Neural cell (in vitro differentiated cells): Measurements from ENCODE around the gene MBD2. TPM values are rescaled to one million over a fixed set of nuclear protein-coding genes. Genes with fewer than 3 reads are reported as not detected.

Experiments
- H2AFZ ChIP-seq: fragments of 200-600, 300-800 bp; sonication (generic), shearing (Covaris generic); 2 replicates; pipeline ENCODE4 v1.6.0; 2014; ENCODE audit warnings: low read depth, mild to moderate bottlenecking, antibody characterized with exemption, low read length, moderate library complexity
- H3F3A ChIP-seq: fragments of 200-600 bp; shearing (Covaris generic); 2 replicates; pipeline ENCODE4 v1.6.1; 2016; ENCODE audit warnings: mild to moderate bottlenecking, moderate library complexity, mixed read lengths, antibody characterized with exemption, low read length; ENCODE audit not compliant: insufficient read depth, poor library complexity, severe bottlenecking
- H3K27ac ChIP-seq: fragments of 200-600, 300-800 bp; sonication (generic), shearing (Covaris generic); 2 replicates; pipeline ENCODE4 v1.5.1; 2014; ENCODE audit warnings: mild to moderate bottlenecking, low read length, moderate library complexity
- H3K27me3 ChIP-seq: fragments of 300-800, 200-600 bp; sonication (generic), shearing (Covaris generic); 2 replicates; pipeline ENCODE4 v1.6.0; 2014; ENCODE audit warnings: mild to moderate bottlenecking, low read depth, low read length, moderate library complexity; ENCODE audit not compliant: insufficient read depth
- H3K36me3 ChIP-seq: fragments of 300-800, 200-600 bp; sonication (generic), shearing (Covaris generic); 2 replicates; pipeline ENCODE4 v1.5.1; 2014; ENCODE audit warnings: mild to moderate bottlenecking, antibody characterized with exemption, low read length, moderate library complexity; ENCODE audit not compliant: insufficient read depth
- H3K4me2 ChIP-seq: fragments of 300-800, 200-600 bp; sonication (generic), shearing (Covaris generic); 2 replicates; pipeline ENCODE4 v1.6.0; 2014; ENCODE audit warnings: mild to moderate bottlenecking, low read length
- H3K4me3 ChIP-seq: fragments of 300-800, 200-600 bp; sonication (generic), shearing (Covaris generic); 2 replicates; pipeline ENCODE4 v1.5.1; 2014; ENCODE audit warnings: mild to moderate bottlenecking, low read length, moderate library complexity
- H3K79me2 ChIP-seq: fragments of 200-600 bp; shearing (Covaris generic); replicated peaks from 2 replicates; pipeline ENCODE4 v1.6.0; 2014; ENCODE audit warnings: mild to moderate bottlenecking, low read length, moderate library complexity; ENCODE audit not compliant: insufficient read depth
- H3K9ac ChIP-seq: fragments of 300-800, 200-600 bp; sonication (generic), shearing (Covaris generic); 2 replicates; pipeline ENCODE4 v1.6.1; 2016; ENCODE audit warnings: mild to moderate bottlenecking, low read length, mixed read lengths
- H3K9me2 ChIP-seq: fragments of 200-600 bp; shearing (Covaris generic); 2 replicates; pipeline ENCODE4 v1.6.1; 2016; ENCODE audit warnings: mild to moderate bottlenecking, low read length, mixed read lengths; ENCODE audit not compliant: insufficient read depth
- H3K9me3 ChIP-seq: fragments of 200-600, 300-800 bp; sonication (generic), shearing (Covaris generic); 2 replicates; pipeline ENCODE4 v1.6.1; 2016; ENCODE audit warnings: mild to moderate bottlenecking, mixed run types, low read length, moderate library complexity, mixed read lengths
- H4K20me1 ChIP-seq: fragments of 200-600 bp; shearing (Covaris generic); 2 replicates; pipeline ENCODE4 v1.6.1; 2016; ENCODE audit warnings: mild to moderate bottlenecking, mixed run types; ENCODE audit not compliant: insufficient read depth
- EP300 ChIP-seq: fragments of 450-650 bp; conservative IDR thresholded peaks from 2 replicates; pipeline ENCODE4 v1.6.1; 2014; ENCODE audit warnings: antibody characterized with exemption, mild to moderate bottlenecking, moderate library complexity; ENCODE audit not compliant: poor library complexity, severe bottlenecking
- EZH2 ChIP-seq: fragments of 200-600, 300-800 bp; shearing (Covaris generic), sonication (generic); IDR thresholded peaks from 2 replicates; pipeline ENCODE4 v1.6.1; 2014; ENCODE audit warnings: antibody characterized with exemption, low read length, borderline replicate concordance, mild to moderate bottlenecking; ENCODE audit not compliant: insufficient read depth, poor library complexity, severe bottlenecking
- MXI1 ChIP-seq: fragments of 450-650 bp; conservative IDR thresholded peaks from 2 replicates; pipeline ENCODE4 v1.6.1; 2014; ENCODE audit warnings: antibody characterized with exemption, mild to moderate bottlenecking; ENCODE audit not compliant: poor library complexity, severe bottlenecking
- POLR2AphosphoS5 ChIP-seq: IDR thresholded peaks from 2 replicates; pipeline ENCODE4 v1.6.1; 2012
- RAD21 ChIP-seq: fragments of 450-650 bp; conservative IDR thresholded peaks from 2 replicates; pipeline ENCODE4 v1.6.1; 2014; ENCODE audit warnings: antibody characterized with exemption, mild to moderate bottlenecking, moderate library complexity
- REST ChIP-seq: IDR thresholded peaks from 2 replicates; pipeline ENCODE4 v1.6.1; 2012; ENCODE audit warnings: borderline replicate concordance
- SMC3 ChIP-seq: fragments of 450-650 bp; conservative IDR thresholded peaks from 2 replicates; pipeline ENCODE4 v1.6.1; 2014; ENCODE audit warnings: antibody characterized with exemption, mild to moderate bottlenecking, moderate library complexity; ENCODE audit not compliant: poor library complexity
- TAF1 ChIP-seq: IDR thresholded peaks from 2 replicates; pipeline ENCODE4 v1.6.1; 2012; ENCODE audit warnings: low read depth
- polyA plus RNA-seq: library from polyadenylated mRNA; depleted of rRNA; stranded (reverse); fragments of >200 nt; gene quantifications from 2 replicates; pipeline ENCODE4 v1.2.3, GENCODE V29; 2014
- TF ChIP-seq, protein P1 (sequence below): fragments of 450-650 bp; IDR thresholded peaks from 2 replicates; pipeline ENCODE4 v1.5.1; 2014; ENCODE audit warnings: antibody characterized with exemption, mild to moderate bottlenecking, moderate library complexity; ENCODE audit not compliant: poor library complexity, severe bottlenecking

MBD2 gene
- polyA plus RNA-seq, 1 donor from 2014 or later: 16.4 TPM

GRCh38 chr18:54151376-54151775, 73.1 kb downstream of the MBD2 start:
- no peaks in the 10 kb centered on the region for H3K27me3 ChIP-seq
- no peak overlapping the region for H2AFZ ChIP-seq
- TF ChIP-seq MXI1 (no peak), EZH2 (no peak), RAD21 (no peak), TAF1 (no peak), EP300 (no peak), POLR2AphosphoS5 (no peak), REST (no peak), SMC3 (no peak)
- TF ChIP-seq, protein P1, sequence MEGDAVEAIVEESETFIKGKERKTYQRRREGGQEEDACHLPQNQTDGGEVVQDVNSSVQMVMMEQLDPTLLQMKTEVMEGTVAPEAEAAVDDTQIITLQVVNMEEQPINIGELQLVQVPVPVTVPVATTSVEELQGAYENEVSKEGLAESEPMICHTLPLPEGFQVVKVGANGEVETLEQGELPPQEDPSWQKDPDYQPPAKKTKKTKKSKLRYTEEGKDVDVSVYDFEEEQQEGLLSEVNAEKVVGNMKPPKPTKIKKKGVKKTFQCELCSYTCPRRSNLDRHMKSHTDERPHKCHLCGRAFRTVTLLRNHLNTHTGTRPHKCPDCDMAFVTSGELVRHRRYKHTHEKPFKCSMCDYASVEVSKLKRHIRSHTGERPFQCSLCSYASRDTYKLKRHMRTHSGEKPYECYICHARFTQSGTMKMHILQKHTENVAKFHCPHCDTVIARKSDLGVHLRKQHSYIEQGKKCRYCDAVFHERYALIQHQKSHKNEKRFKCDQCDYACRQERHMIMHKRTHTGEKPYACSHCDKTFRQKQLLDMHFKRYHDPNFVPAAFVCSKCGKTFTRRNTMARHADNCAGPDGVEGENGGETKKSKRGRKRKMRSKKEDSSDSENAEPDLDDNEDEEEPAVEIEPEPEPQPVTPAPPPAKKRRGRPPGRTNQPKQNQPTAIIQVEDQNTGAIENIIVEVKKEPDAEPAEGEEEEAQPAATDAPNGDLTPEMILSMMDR: no peak

DNA sequence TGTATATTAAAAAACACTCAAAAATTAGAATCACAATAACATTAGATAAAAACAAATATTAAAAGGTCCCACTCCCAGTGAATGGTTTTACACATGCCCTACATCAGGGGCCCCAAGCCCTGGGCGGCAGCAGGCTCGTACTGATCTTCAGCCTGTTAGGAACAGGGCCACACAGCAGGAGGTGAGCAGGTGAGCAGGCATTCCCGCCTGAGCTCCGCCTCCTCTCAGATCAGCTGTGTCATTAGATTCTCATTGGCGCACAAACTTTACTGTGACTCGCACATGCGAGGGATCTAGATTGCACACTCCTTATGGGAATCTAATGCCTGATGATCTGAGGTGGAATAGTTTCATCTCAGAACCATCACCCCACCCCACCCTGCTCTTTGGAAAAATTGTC, 74.2 kb downstream of the MBD2 start:
- Histone ChIP-seq H3K27me3 (no peaks in the 10 kb centered on the region), H3K9me3 (no peaks in the 10 kb centered on the region), H3K27ac (no peak overlapping the region), H3K79me2 (no peaks in the 10 kb centered on the region), H3K9ac (no peak overlapping the region), H3F3A (no peaks in the 10 kb centered on the region), H2AFZ (no peak overlapping the region), H3K9me2 (no peaks in the 10 kb centered on the region), H3K4me2 (no peak overlapping the region), H3K4me3 (no peak overlapping the region), H4K20me1 (no peaks in the 10 kb centered on the region), H3K36me3 (peaks cover 4% of the 10 kb centered on the region)
- no peak for TF ChIP-seq TAF1
- TF ChIP-seq SMC3: no peak
- no peak for TF ChIP-seq REST
- TF ChIP-seq, protein P1: no peak
- no peak for TF ChIP-seq EP300
- no peak for TF ChIP-seq EZH2
- no peak for TF ChIP-seq MXI1
- no peak for TF ChIP-seq POLR2AphosphoS5
- TF ChIP-seq RAD21: no peak

More at GRCh38 chr18:54151376-54151775, 73.1 kb downstream of the MBD2 start:
- Histone ChIP-seq H3K27ac (no peak overlapping the region), H3K9me2 (no peaks in the 10 kb centered on the region), H3K4me2 (no peak overlapping the region), H4K20me1 (no peaks in the 10 kb centered on the region), H3K36me3 (peaks cover 4% of the 10 kb centered on the region), H3K79me2 (no peaks in the 10 kb centered on the region), H3K4me3 (no peak overlapping the region), H3K9ac (no peak overlapping the region), H3K9me3 (no peaks in the 10 kb centered on the region), H3F3A (no peaks in the 10 kb centered on the region)
